Measurements from ENCODE around the gene ARHGAP44. TPM values are rescaled to one million over a fixed set of nuclear protein-coding genes. Genes with fewer than 3 reads are reported as not detected.

ARHGAP44 gene
- total and polyA plus RNA-seq, 2 of the 8 experiments (the other 6 are each of a cell fraction or from before 2014, with no cell fraction given): 6.2 to 22.2 TPM

GRCh38 chr17:12974005-12974531 is 184.8 kb downstream of the ARHGAP44 start:
- Histone ChIP-seq H3K27me3 (replicated peaks in 1 of 4; ENCODE audit: control insufficient read depth in 3 of 4, extremely low read depth in 1 of 4, insufficient read depth in 3 of 4, low read length in 3 of 4) (no peaks in the 10 kb centered on the region), H3K79me2 (ENCODE audit: control insufficient read depth in 1 of 2, insufficient read depth in 2 of 2, low read length in 2 of 2) (no peaks in the 10 kb centered on the region), H2BK15ac (ENCODE audit: low read length) (no peak overlapping the region), H4K91ac (replicated peaks; ENCODE audit: insufficient read length, low read length) (no peak overlapping the region), H3K18ac (ENCODE audit: extremely low read depth, low read length) (no peak overlapping the region), H2BK12ac (ENCODE audit: low read depth, low read length) (peak overlapping the region; percentile 80; the same call in 1 of the 2 replicates), H4K5ac (ENCODE audit: insufficient read length, low read depth, low read length) (no peak overlapping the region), H2BK20ac (ENCODE audit: low read length) (no peak overlapping the region), H2AK5ac (ENCODE audit: low read depth, low read length) (no peak overlapping the region), H3K4ac (replicated peaks; ENCODE audit: insufficient read length, low read depth, low read length) (no peak overlapping the region), H2BK120ac (replicated peaks; ENCODE audit: low read depth, low read length) (no peak overlapping the region), H3K56ac (replicated peaks; ENCODE audit: insufficient read length, low read depth, low read length) (no peak overlapping the region), H2AFZ (ENCODE audit: low read length) (peak overlapping the region; percentile 21; the same call in 1 of the 2 replicates), H3K9me3 (ENCODE audit: insufficient read depth in 2 of 2, low read depth in 1 of 2, low read length in 1 of 2) (no peaks in the 10 kb centered on the region), H3K14ac (ENCODE audit: insufficient read length) (no peak overlapping the region), H3K4me3 (ENCODE audit: extremely low read depth in 1 of 4, insufficient read depth in 2 of 4, low read depth in 3 of 4, low read length in 4 of 4) (peak overlapping the region; percentile 35 to 72 (median 48)), H3K23me2 (ENCODE audit: low read depth, low read length) (peaks cover 6% of the 10 kb centered on the region), H4K20me1 (replicated peaks in 1 of 2; ENCODE audit: control insufficient read depth in 1 of 2, insufficient read depth in 2 of 2, low read length in 2 of 2) (no peaks in the 10 kb centered on the region), H4K8ac (ENCODE audit: extremely low read depth, insufficient read depth, low read length) (no peak overlapping the region; the same call in 1 of the 2 replicates), H3K4me1 (replicated peaks in 1 of 4; ENCODE audit: control insufficient read depth in 3 of 4, insufficient read depth in 4 of 4, low read length in 3 of 4) (peaks cover 6 to 18% (median 11%) of the 10 kb centered on the region in 4 experiments), H2BK5ac (ENCODE audit: low read depth, low read length) (no peak overlapping the region), H3K79me1 (ENCODE audit: low read depth, low read length) (no peaks in the 10 kb centered on the region), H3K23ac (ENCODE audit: insufficient read length) (no peak overlapping the region), H3K36me3 (ENCODE audit: control insufficient read depth in 2 of 4, insufficient read depth in 4 of 4, low read length in 3 of 4) (no peaks in the 10 kb centered on the region), H3K27ac (ENCODE audit: low read depth, low read length) (no peak overlapping the region), H3K9ac (replicated peaks in 1 of 4; ENCODE audit: extremely low read depth in 1 of 4, low read depth in 3 of 4, low read length in 3 of 4) (peak overlapping the region in 3 of 4 experiments; percentile 18 to 56 (median 34); a peak in 4 of 7 replicates), H3K4me2 (ENCODE audit: insufficient read depth in 1 of 2, low read depth in 2 of 2, low read length in 2 of 2) (peak overlapping the region; percentile 96 to 99)
- DNase-seq (ENCODE audit: low read depth in 1 of 2, low spot score in 2 of 2) (no peak), FAIRE-seq (no peak)
- 29% methylated on average over 13 of the region's 40 CpGs; no CpG with 5 or more reads in 1 of the 2 experiments for WGBS, 2 experiments (ENCODE audit: extremely low coverage in 1 of 2, insufficient coverage in 1 of 2, insufficient read length in 1 of 2, insufficient replicate concordance in 2 of 2, low coverage in 1 of 2, low lambda C conversion rate in 2 of 2, missing lambda C conversion rate in 1 of 2)
- CTCF ChIA-PET (ENCODE audit: partially characterized antibody): interaction anchor here (0.6 to 1.4 kb wide), 5 partner anchors 11 to 76 kb away, joined by 3 to 4 read pairs (median 3); no protein-coding TSS in a partner anchor
- POLR2A ChIA-PET (ENCODE audit: partially characterized antibody): interaction anchor here (0.6 to 6.3 kb wide), 4 partner anchors 12 to 185 kb away, joined by 3 to 27 read pairs (median 3); partner anchors contain the start of gene ARHGAP44
- no peak for TF ChIP-seq JUN (IDR thresholded peaks at IDR 0.05; ENCODE audit: low read depth, low read length)
- TF ChIP-seq SP4 (IDR thresholded peaks at IDR 0.05; ENCODE audit: low read length): no peak
- no peak for TF ChIP-seq GABPA (IDR thresholded peaks at IDR 0.05; ENCODE audit: borderline replicate concordance, insufficient read depth, low read length)
- no peak; a peak in 1 of 4 replicates for TF ChIP-seq SIN3A (conservative IDR thresholded peaks at IDR 0.05 in 1 of 2, IDR thresholded peaks at IDR 0.05 in 1 of 2; ENCODE audit: low read depth in 1 of 2, low read length in 2 of 2)
- no peak for TF ChIP-seq RAD21 (IDR thresholded peaks at IDR 0.05 in 1 of 2, conservative IDR thresholded peaks at IDR 0.05 in 1 of 2; ENCODE audit: low read depth in 2 of 2, low read length in 2 of 2)
- no peak for TF ChIP-seq SIRT6 (IDR thresholded peaks at IDR 0.05; ENCODE audit: low read length)
- peak; percentile 61 for TF ChIP-seq ASH2L (IDR thresholded peaks at IDR 0.05; ENCODE audit: low read length)
- TF ChIP-seq RNF2 (IDR thresholded peaks at IDR 0.05; ENCODE audit: borderline replicate concordance, low read depth, low read length, missing control alignments, poor library complexity, severe bottlenecking): peak; percentile 33
- TF ChIP-seq HDAC6 (IDR thresholded peaks at IDR 0.05; ENCODE audit: low read depth, low read length): no peak
- 0 out of 4 replicates have a peak, but pooled peaks of 1 of the 2 experiments have one; percentile 50 for TF ChIP-seq HDAC2 (IDR thresholded peaks at IDR 0.05; ENCODE audit: borderline replicate concordance in 1 of 2, low read depth in 2 of 2, low read length in 2 of 2)
- TF ChIP-seq CREB1 (IDR thresholded peaks at IDR 0.05): no peak
- TF ChIP-seq POLR2A (IDR thresholded peaks at IDR 0.05; ENCODE audit: control extremely low read depth in 1 of 2, low read depth in 2 of 2, low read length in 2 of 2): no peak
- TF ChIP-seq NRF1 (IDR thresholded peaks at IDR 0.05; ENCODE audit: low read depth, low read length): no peak

Measured in H1 (cell line).